Measurements from ENCODE around the gene SLC3A2.

- TF ChIP-seq, protein P1, sequence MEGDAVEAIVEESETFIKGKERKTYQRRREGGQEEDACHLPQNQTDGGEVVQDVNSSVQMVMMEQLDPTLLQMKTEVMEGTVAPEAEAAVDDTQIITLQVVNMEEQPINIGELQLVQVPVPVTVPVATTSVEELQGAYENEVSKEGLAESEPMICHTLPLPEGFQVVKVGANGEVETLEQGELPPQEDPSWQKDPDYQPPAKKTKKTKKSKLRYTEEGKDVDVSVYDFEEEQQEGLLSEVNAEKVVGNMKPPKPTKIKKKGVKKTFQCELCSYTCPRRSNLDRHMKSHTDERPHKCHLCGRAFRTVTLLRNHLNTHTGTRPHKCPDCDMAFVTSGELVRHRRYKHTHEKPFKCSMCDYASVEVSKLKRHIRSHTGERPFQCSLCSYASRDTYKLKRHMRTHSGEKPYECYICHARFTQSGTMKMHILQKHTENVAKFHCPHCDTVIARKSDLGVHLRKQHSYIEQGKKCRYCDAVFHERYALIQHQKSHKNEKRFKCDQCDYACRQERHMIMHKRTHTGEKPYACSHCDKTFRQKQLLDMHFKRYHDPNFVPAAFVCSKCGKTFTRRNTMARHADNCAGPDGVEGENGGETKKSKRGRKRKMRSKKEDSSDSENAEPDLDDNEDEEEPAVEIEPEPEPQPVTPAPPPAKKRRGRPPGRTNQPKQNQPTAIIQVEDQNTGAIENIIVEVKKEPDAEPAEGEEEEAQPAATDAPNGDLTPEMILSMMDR (IDR thresholded peaks at IDR 0.05 in 8 of 11, conservative IDR thresholded peaks at IDR 0.05 in 3 of 11), result no peak
- no peak for TF ChIP-seq POLR2A (IDR thresholded peaks at IDR 0.05)
These were observed 22.5 kb upstream of the SLC3A2 start for GRCh38 chr11:62858201-62858600.

Data from spleen (tissue), 7 donors.